K562 (cell line): ENCODE data around the gene FKBP7. TPM values are rescaled to one million over a fixed set of nuclear protein-coding genes. Genes with fewer than 3 reads are reported as not detected.

Experiments
- BACH1 ChIP-seq: fragments of 200-800 bp; sonication (Bioruptor generic); IDR thresholded peaks from 2 replicates; pipeline ENCODE4 v1.6.1; 2016; ENCODE audit warnings: missing genetic modification characterization, missing compliant biosample characterization
- CEBPG ChIP-seq, 3 experiments: fragments of 200-800 bp in 1 of 3; sonication (Bioruptor generic) in 1 of 3; sonication (generic) in 1 of 3; formaldehyde crosslinking in 1 of 3; IDR thresholded peaks in 2 of 3; conservative IDR thresholded peaks in 1 of 3; 2 replicates each; pipeline versions ENCODE4 v1.6.1 to v1.8.0; 2016 to 2022; ENCODE audit warnings: missing compliant biosample characterization in 2 of 3, missing genetic modification characterization in 2 of 3, mild to moderate bottlenecking in 1 of 3, missing genetic modification reagents in 1 of 3
- DPF2 ChIP-seq: fragments of 450-650 bp; IDR thresholded peaks from 2 replicates; pipeline ENCODE4 v1.6.1; 2016
- EGR1 ChIP-seq: fragments of 450-650 bp; conservative IDR thresholded peaks from 2 replicates; pipeline ENCODE4 v1.6.1; 2017; ENCODE audit warnings: mild to moderate bottlenecking
- ETS2 ChIP-seq: IDR thresholded peaks from 2 replicates; pipeline ENCODE4 v1.6.1; 2016; ENCODE audit warnings: borderline replicate concordance, missing genetic modification characterization, mild to moderate bottlenecking, moderate library complexity, missing compliant biosample characterization; ENCODE audit not compliant: poor library complexity, severe bottlenecking
- HBP1 ChIP-seq: fragments of 450-650 bp; formaldehyde crosslinking; IDR thresholded peaks from 2 replicates; pipeline ENCODE4 v1.4.0; 2022; ENCODE audit warnings: missing genetic modification characterization
- HOMEZ ChIP-seq: fragments of 250-450 bp; sonication (Bioruptor Pico); IDR thresholded peaks from 2 replicates; pipeline ENCODE4 v1.4.0; 2020; ENCODE audit warnings: mild to moderate bottlenecking, moderate library complexity
- IRF2 ChIP-seq: sonication (generic); formaldehyde crosslinking; IDR thresholded peaks from 2 replicates; pipeline ENCODE4 v1.8.1; 2022; ENCODE audit warnings: mild to moderate bottlenecking, missing genetic modification reagents
- IRF9 ChIP-seq: fragments of 450-650 bp; IDR thresholded peaks from 2 replicates; pipeline ENCODE4 v1.6.1; 2016; ENCODE audit warnings: missing biosample characterization, missing genetic modification characterization
- KLF1 ChIP-seq: fragments of 450-650 bp; IDR thresholded peaks from 2 replicates; pipeline ENCODE4 v1.6.1; 2016; ENCODE audit warnings: missing genetic modification characterization, missing compliant biosample characterization
- MAFK ChIP-seq: IDR thresholded peaks from 2 replicates; pipeline ENCODE4 v1.6.1; 2011; ENCODE audit warnings: low read length, improper control_type of control experiment
- MEIS2 ChIP-seq: fragments of 450-650 bp; IDR thresholded peaks from 2 replicates; pipeline ENCODE4 v1.6.1; 2014; ENCODE audit warnings: mild to moderate bottlenecking; ENCODE audit not compliant: partially characterized antibody
- PRPF4 ChIP-seq: fragments of 200-400 bp; formaldehyde crosslinking; IDR thresholded peaks from one replicate; pipeline ENCODE4 v1.6.1; 2017; ENCODE audit warnings: low read length, low read depth, mild to moderate bottlenecking; ENCODE audit not compliant: insufficient read depth, poor library complexity, severe bottlenecking
- SMAD1 ChIP-seq: fragments of 150-350 bp; IDR thresholded peaks from 2 replicates; pipeline ENCODE4 v1.6.1; 2014; ENCODE audit warnings: low read length, low read depth; ENCODE audit not compliant: partially characterized antibody
- TAL1 ChIP-seq: fragments of 450-650 bp; IDR thresholded peaks from 2 replicates; pipeline ENCODE4 v1.6.1; 2016; ENCODE audit warnings: mild to moderate bottlenecking
- TCF7 ChIP-seq: sonication (generic); IDR thresholded peaks from 2 replicates; pipeline ENCODE4 v1.6.1; 2016; ENCODE audit warnings: antibody characterized with exemption, borderline replicate concordance
- TEAD1 ChIP-seq, 2 experiments: fragments of 450-650 bp in 1 of 2; sonication (generic) in 1 of 2; formaldehyde crosslinking; IDR thresholded peaks; 2 replicates each; pipeline versions ENCODE4 v1.4.0 to v1.8.0; 2020 to 2022; ENCODE audit warnings: mild to moderate bottlenecking in 2 of 2, missing genetic modification reagents in 1 of 2
- USF2 ChIP-seq: sonication (generic); formaldehyde crosslinking; IDR thresholded peaks from 2 replicates; pipeline ENCODE4 v1.5.0; 2020; ENCODE audit warnings: missing genetic modification reagents
- YBX1 ChIP-seq: fragments of 450-650 bp; IDR thresholded peaks from 2 replicates; pipeline ENCODE4 v1.7.1; 2016; ENCODE audit warnings: mild to moderate bottlenecking
- ZBTB8A ChIP-seq: fragments of 450-650 bp; IDR thresholded peaks from 2 replicates; pipeline ENCODE4 v1.6.1; 2018; ENCODE audit warnings: mild to moderate bottlenecking, moderate library complexity; ENCODE audit not compliant: partially characterized antibody
- ZNF143 ChIP-seq: sonication (generic); formaldehyde crosslinking; IDR thresholded peaks from 2 replicates; pipeline ENCODE4 v1.9.0; 2022; ENCODE audit warnings: mild to moderate bottlenecking, missing genetic modification reagents
- ZNF3 ChIP-seq: fragments of 250-450 bp; sonication (Bioruptor Pico); IDR thresholded peaks from 2 replicates; pipeline ENCODE4 v1.5.0; 2021; ENCODE audit warnings: mild to moderate bottlenecking, moderate library complexity
- ZNF76 ChIP-seq: fragments of 250-450 bp; sonication (Bioruptor Pico); IDR thresholded peaks from 2 replicates; pipeline ENCODE4 v1.4.0; 2020; ENCODE audit warnings: mild to moderate bottlenecking, moderate library complexity, borderline replicate concordance
- ZZZ3 ChIP-seq: fragments of 450-650 bp; IDR thresholded peaks from 2 replicates; pipeline ENCODE4 v1.6.1; 2016; ENCODE audit warnings: antibody characterized with exemption, mild to moderate bottlenecking, moderate library complexity
- polyA plus RNA-seq, 8 experiments: library from polyadenylated mRNA; depleted of rRNA in 4 of 8; stranded (reverse) in 5 of 8; unstranded in 3 of 8; fragments of >200 nt; fragmentation: Nextera tagmentation in 2 of 8; fragmentation: Illumina TruSeq in 1 of 8; extraction: Ambion mirVana in 2 of 8; extraction: Trizol in 1 of 8; gene quantifications; 2 replicates each; pipeline versions ENCODE4 v1.2.1 to v1.2.3, GENCODE V29; 2011 to 2014; ENCODE audit warnings: inconsistent platforms in 1 of 8, missing spikeins in 1 of 8
- total RNA-seq, 7 experiments: library from RNA; depleted of rRNA in 6 of 7; stranded (reverse); fragments of >200 nt in 6 of 7; fragmentation: Illumina TruSeq in 2 of 7; extraction: Trizol in 2 of 7; gene quantifications; 2 replicates each; pipeline versions ENCODE4 v1.2.1 to v1.2.3, GENCODE V29; 2011 to 2021; ENCODE audit warnings: low replicate concordance in 1 of 7

Gene FKBP7
- total and polyA plus RNA-seq, 9 of the 15 experiments (the other 6 are each of a cell fraction or from before 2014, with no cell fraction given): 6.1 to 23.2 (median 19.0) TPM

- no peak for TF ChIP-seq HOMEZ
- TF ChIP-seq HBP1: no peak
- no peak for TF ChIP-seq ETS2 (tag)
- no peak for TF ChIP-seq ZNF3 (CRISPR knock-in tag)
- TF ChIP-seq SMAD1: peak; percentile 31
- peak; percentile 43 for TF ChIP-seq DPF2
- TF ChIP-seq USF2 (CRISPR knock-in tag): no peak
- no peak for TF ChIP-seq BACH1 (tag)
- 0 out of 2 replicates have a peak, but pooled peaks have one; percentile 2 for TF ChIP-seq MAFK
- TF ChIP-seq ZBTB8A: no peak
- peak in 1 of 2 experiments; percentile 61; a peak in 1 of 4 replicates for TF ChIP-seq TEAD1 (CRISPR knock-in tag; IDR thresholded peaks at IDR 0.05)
- TF ChIP-seq YBX1: no peak
- TF ChIP-seq EGR1: peak; percentile 97
- TF ChIP-seq PRPF4: peak; percentile 22
- TF ChIP-seq TAL1: no peak
- no peak for TF ChIP-seq IRF9 (tag)
- TF ChIP-seq MEIS2: no peak
- TF ChIP-seq CEBPG (CRISPR knock-in tag; IDR thresholded peaks at IDR 0.05): no peak
- no peak for TF ChIP-seq CEBPG (tag; conservative IDR thresholded peaks at IDR 0.05 in 1 of 2, IDR thresholded peaks at IDR 0.05 in 1 of 2)
- peak; percentile 82; the same call in 1 of the 2 replicates for TF ChIP-seq ZNF76 (CRISPR knock-in tag)
- TF ChIP-seq IRF2: no peak
- peak; percentile 87 for TF ChIP-seq KLF1 (tag)
- TF ChIP-seq TCF7: 0 out of 2 replicates have a peak, but pooled peaks have one; percentile 36
- peak; percentile 79 for TF ChIP-seq ZNF143 (CRISPR knock-in tag)
- TF ChIP-seq ZZZ3: no peak
These were observed 27.4 kb downstream of the FKBP7 start, which contains the start of the genes PJVK and PRKRA (continued) for GRCh38 chr2:178450774-178451525.
